Stomach (tissue), 4 donors: ENCODE data around the gene EIF4A3.

Experiments
- EP300 ChIP-seq: sonication (generic); formaldehyde crosslinking; IDR thresholded peaks from one replicate; pipeline ENCODE4 v1.6.1; 2017; ENCODE audit warnings: antibody characterized with exemption
- POLR2A ChIP-seq, 4 donors: fragments of 450-650 bp; IDR thresholded peaks; one replicate each; pipeline ENCODE4 v1.6.1; 2016; ENCODE audit warnings: antibody characterized with exemption in 4 of 4, control low read depth in 2 of 4, mild to moderate bottlenecking in 1 of 4, moderate library complexity in 1 of 4
- POLR2AphosphoS5 ChIP-seq, 3 donors: sonication (generic); formaldehyde crosslinking; IDR thresholded peaks; one replicate each; pipeline ENCODE4 v1.6.1; 2016; ENCODE audit warnings: antibody characterized with exemption in 3 of 3
- TF ChIP-seq, protein P1 (sequence below), 7 experiments: fragments of 450-650 bp in 4 of 7; fragments of 200-600 bp in 3 of 7; sonication (generic) in 3 of 7; IDR thresholded peaks; one replicate each; pipeline ENCODE4 v1.5.1; 2016 to 2019; ENCODE audit warnings: antibody characterized with exemption in 7 of 7, control low read depth in 2 of 7, mild to moderate bottlenecking in 1 of 7

DNA sequence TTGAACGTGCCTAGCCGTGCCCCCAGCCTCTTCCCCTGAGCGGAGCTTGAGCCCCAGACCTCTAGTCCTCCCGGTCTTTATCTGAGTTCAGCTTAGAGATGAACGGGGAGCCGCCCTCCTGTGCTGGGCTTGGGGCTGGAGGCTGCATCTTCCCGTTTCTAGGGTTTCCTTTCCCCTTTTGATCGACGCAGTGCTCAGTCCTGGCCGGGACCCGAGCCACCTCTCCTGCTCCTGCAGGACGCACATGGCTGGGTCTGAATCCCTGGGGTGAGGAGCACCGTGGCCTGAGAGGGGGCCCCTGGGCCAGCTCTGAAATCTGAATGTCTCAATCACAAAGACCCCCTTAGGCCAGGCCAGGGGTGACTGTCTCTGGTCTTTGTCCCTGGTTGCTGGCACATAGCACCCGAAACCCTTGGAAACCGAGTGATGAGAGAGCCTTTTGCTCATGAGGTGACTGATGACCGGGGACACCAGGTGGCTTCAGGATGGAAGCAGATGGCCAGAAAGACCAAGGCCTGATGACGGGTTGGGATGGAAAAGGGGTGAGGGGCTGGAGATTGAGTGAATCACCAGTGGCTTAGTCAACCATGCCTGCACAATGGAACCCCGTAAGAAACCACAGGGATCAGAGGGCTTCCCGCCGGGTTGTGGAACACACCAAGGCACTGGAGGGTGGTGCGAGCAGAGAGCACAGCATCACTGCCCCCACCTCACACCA, 44.8 kb downstream of the EIF4A3 start:
- TF ChIP-seq, protein P1, sequence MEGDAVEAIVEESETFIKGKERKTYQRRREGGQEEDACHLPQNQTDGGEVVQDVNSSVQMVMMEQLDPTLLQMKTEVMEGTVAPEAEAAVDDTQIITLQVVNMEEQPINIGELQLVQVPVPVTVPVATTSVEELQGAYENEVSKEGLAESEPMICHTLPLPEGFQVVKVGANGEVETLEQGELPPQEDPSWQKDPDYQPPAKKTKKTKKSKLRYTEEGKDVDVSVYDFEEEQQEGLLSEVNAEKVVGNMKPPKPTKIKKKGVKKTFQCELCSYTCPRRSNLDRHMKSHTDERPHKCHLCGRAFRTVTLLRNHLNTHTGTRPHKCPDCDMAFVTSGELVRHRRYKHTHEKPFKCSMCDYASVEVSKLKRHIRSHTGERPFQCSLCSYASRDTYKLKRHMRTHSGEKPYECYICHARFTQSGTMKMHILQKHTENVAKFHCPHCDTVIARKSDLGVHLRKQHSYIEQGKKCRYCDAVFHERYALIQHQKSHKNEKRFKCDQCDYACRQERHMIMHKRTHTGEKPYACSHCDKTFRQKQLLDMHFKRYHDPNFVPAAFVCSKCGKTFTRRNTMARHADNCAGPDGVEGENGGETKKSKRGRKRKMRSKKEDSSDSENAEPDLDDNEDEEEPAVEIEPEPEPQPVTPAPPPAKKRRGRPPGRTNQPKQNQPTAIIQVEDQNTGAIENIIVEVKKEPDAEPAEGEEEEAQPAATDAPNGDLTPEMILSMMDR (IDR thresholded peaks at IDR 0.05): no peak
- TF ChIP-seq POLR2AphosphoS5 (IDR thresholded peaks at IDR 0.05) (no peak), EP300 (no peak), POLR2A (IDR thresholded peaks at IDR 0.05) (no peak)
